ENCODE data around the gene TSHR. TPM values are rescaled to one million over a fixed set of nuclear protein-coding genes. Genes with fewer than 3 reads are reported as not detected.

Gene TSHR
- total RNA-seq, 1 experiment from 2014 or later: not detected

GRCh38 chr14:80956102-80956501, 681 bp downstream of the TSHR start:
- no peaks in the 10 kb centered on the region for H3K36me3 Mint-ChIP-seq (ENCODE audit: insufficient read depth, unreplicated experiment)
- BruUV-seq (replicated peaks): no TSS peak
- ChIA-PET CTCF (interaction anchor here (0.8 to 9.6 kb wide), 12 partner anchors 8 to 508 kb away, joined by 3 to 140 read pairs (median 4); no protein-coding TSS in a partner anchor), POLR2A (no interaction called here)
- no peak for DNase-seq (ENCODE audit: unreplicated experiment)
- H3K27me3 Mint-ChIP-seq (ENCODE audit: insufficient read depth, unreplicated experiment): peaks cover 63% of the 10 kb centered on the region
- TF ChIP-seq, protein P1, sequence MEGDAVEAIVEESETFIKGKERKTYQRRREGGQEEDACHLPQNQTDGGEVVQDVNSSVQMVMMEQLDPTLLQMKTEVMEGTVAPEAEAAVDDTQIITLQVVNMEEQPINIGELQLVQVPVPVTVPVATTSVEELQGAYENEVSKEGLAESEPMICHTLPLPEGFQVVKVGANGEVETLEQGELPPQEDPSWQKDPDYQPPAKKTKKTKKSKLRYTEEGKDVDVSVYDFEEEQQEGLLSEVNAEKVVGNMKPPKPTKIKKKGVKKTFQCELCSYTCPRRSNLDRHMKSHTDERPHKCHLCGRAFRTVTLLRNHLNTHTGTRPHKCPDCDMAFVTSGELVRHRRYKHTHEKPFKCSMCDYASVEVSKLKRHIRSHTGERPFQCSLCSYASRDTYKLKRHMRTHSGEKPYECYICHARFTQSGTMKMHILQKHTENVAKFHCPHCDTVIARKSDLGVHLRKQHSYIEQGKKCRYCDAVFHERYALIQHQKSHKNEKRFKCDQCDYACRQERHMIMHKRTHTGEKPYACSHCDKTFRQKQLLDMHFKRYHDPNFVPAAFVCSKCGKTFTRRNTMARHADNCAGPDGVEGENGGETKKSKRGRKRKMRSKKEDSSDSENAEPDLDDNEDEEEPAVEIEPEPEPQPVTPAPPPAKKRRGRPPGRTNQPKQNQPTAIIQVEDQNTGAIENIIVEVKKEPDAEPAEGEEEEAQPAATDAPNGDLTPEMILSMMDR (IDR thresholded peaks at IDR 0.05; ENCODE audit: unreplicated experiment): no peak
- intact Hi-C loops (cut with micrococcal nuclease): no loop called here
- no peaks in the 10 kb centered on the region for H3K4me1 Mint-ChIP-seq (ENCODE audit: insufficient read depth, unreplicated experiment)
- no peaks in the 10 kb centered on the region for H3K9me3 Mint-ChIP-seq (ENCODE audit: unreplicated experiment)
- H3K4me3 Mint-ChIP-seq (ENCODE audit: unreplicated experiment): no peak overlapping the region
- no peak overlapping the region for H3K27ac Mint-ChIP-seq (ENCODE audit: low read depth, unreplicated experiment)

GRCh38 chr14:80956922-80957321, 1.5 kb downstream of the TSHR start:
- intact Hi-C loops (cut with micrococcal nuclease): no loop called here
- DNase-seq (ENCODE audit: unreplicated experiment): no peak
- H3K27me3 Mint-ChIP-seq (ENCODE audit: insufficient read depth, unreplicated experiment): peaks cover 55% of the 10 kb centered on the region
- H3K9me3 Mint-ChIP-seq (ENCODE audit: unreplicated experiment): no peaks in the 10 kb centered on the region
- no peak overlapping the region for H3K4me3 Mint-ChIP-seq (ENCODE audit: unreplicated experiment)
- no peak overlapping the region for H3K27ac Mint-ChIP-seq (ENCODE audit: low read depth, unreplicated experiment)
- no TSS peak for BruUV-seq (replicated peaks)
- H3K36me3 Mint-ChIP-seq (ENCODE audit: insufficient read depth, unreplicated experiment): no peaks in the 10 kb centered on the region
- ChIA-PET CTCF (interaction anchor here (0.6 to 9.6 kb wide), 8 partner anchors 15 to 542 kb away, joined by 3 to 140 read pairs (median 3); no protein-coding TSS in a partner anchor), POLR2A (no interaction called here)
- no peaks in the 10 kb centered on the region for H3K4me1 Mint-ChIP-seq (ENCODE audit: insufficient read depth, unreplicated experiment)
- TF ChIP-seq, protein P1 (IDR thresholded peaks at IDR 0.05; ENCODE audit: unreplicated experiment): no peak

GRCh38 chr14:80957613-80958012, 2.2 kb downstream of the TSHR start:
- Mint-ChIP-seq H3K4me1 (ENCODE audit: insufficient read depth, unreplicated experiment) (no peaks in the 10 kb centered on the region), H3K36me3 (ENCODE audit: insufficient read depth, unreplicated experiment) (no peaks in the 10 kb centered on the region), H3K9me3 (ENCODE audit: unreplicated experiment) (no peaks in the 10 kb centered on the region), H3K27me3 (ENCODE audit: insufficient read depth, unreplicated experiment) (peaks cover 48% of the 10 kb centered on the region), H3K4me3 (ENCODE audit: unreplicated experiment) (no peak overlapping the region), H3K27ac (ENCODE audit: low read depth, unreplicated experiment) (no peak overlapping the region)
- intact Hi-C loops (cut with micrococcal nuclease): no loop called here
- CTCF ChIA-PET: interaction anchor here (0.6 to 9.6 kb wide), 5 partner anchors 15 to 507 kb away, joined by 3 to 140 read pairs (median 4); no protein-coding TSS in a partner anchor
- POLR2A ChIA-PET: no interaction called here
- DNase-seq (ENCODE audit: unreplicated experiment): no peak
- TF ChIP-seq, protein P1 (IDR thresholded peaks at IDR 0.05; ENCODE audit: unreplicated experiment): no peak
- no TSS peak for BruUV-seq (replicated peaks)

GRCh38 chr14:80958226-80958625, 2.8 kb downstream of the TSHR start:
- TF ChIP-seq, protein P1 (IDR thresholded peaks at IDR 0.05; ENCODE audit: unreplicated experiment): no peak
- CTCF ChIA-PET: interaction anchor here (0.6 to 9.6 kb wide), 6 partner anchors 14 to 1998 kb away, joined by 3 to 140 read pairs (median 4); no protein-coding TSS in a partner anchor

More at GRCh38 chr14:80958226-80958625, 2.8 kb downstream of the TSHR start:
- POLR2A ChIA-PET: no interaction called here
- H3K36me3 Mint-ChIP-seq (ENCODE audit: insufficient read depth, unreplicated experiment): no peaks in the 10 kb centered on the region
- no peak overlapping the region for H3K27ac Mint-ChIP-seq (ENCODE audit: low read depth, unreplicated experiment)
- no peak for DNase-seq (ENCODE audit: unreplicated experiment)
- no peaks in the 10 kb centered on the region for H3K4me1 Mint-ChIP-seq (ENCODE audit: insufficient read depth, unreplicated experiment)
- intact Hi-C loops (cut with micrococcal nuclease): no loop called here
- BruUV-seq (replicated peaks): no TSS peak
- no peaks in the 10 kb centered on the region for H3K9me3 Mint-ChIP-seq (ENCODE audit: unreplicated experiment)
- no peak overlapping the region for H3K4me3 Mint-ChIP-seq (ENCODE audit: unreplicated experiment)
- peaks cover 44% of the 10 kb centered on the region for H3K27me3 Mint-ChIP-seq (ENCODE audit: insufficient read depth, unreplicated experiment)

Data from MCF 10A (cell line).